GM19468 (cell line): ENCODE results near the gene MRPS18B.
"Not testable (repeated sequence)": the region's sequence is repeated elsewhere in the genome, so short reads cannot be mapped to it uniquely, and the experiment has no call there.

Experiments used
- ATAC-seq: cut with Tn5 transposase; IDR thresholded peaks from one replicate; pipeline ENCODE4 v1.9.1; 2021; ENCODE audit warnings: mild to moderate bottlenecking, moderate library complexity, moderate number of reproducible peaks; ENCODE audit not compliant: unreplicated experiment; ENCODE audit errors: extremely low read depth

MRPS18B gene

GRCh38 chr6:30617565-30618269, at the start of gene MRPS18B:
MRPS18B (plus strand) TSS chr6:30617840; CDS start chr6:30617866, 26 bp downstream.
- ATAC-seq: peak; percentile 36

GRCh38 chr6:30568245-30568644, 49.4 kb upstream of the MRPS18B start:
- no peak for ATAC-seq

GRCh38 chr6:30570263-30570662, 47.4 kb upstream of the MRPS18B start:
- no peak for ATAC-seq

GRCh38 chr6:30570740-30571074, 46.9 kb upstream of the MRPS18B start:
- no peak for ATAC-seq

GRCh38 chr6:30571075-30571761, 46.4 kb upstream of the MRPS18B start, which contains the start of gene ABCF1:
ABCF1 (plus strand) TSS chr6:30571442; CDS start chr6:30571488, 46 bp downstream.
- ATAC-seq: peak; percentile 95

- no peak for ATAC-seq
These were observed 45.9 kb upstream of the MRPS18B start for GRCh38 chr6:30571762-30572082.

- ATAC-seq: no peak
These were observed 45.5 kb upstream of the MRPS18B start for GRCh38 chr6:30572148-30572547.

GRCh38 chr6:30573113-30573512, 44.5 kb upstream of the MRPS18B start:
- no peak for ATAC-seq

GRCh38 chr6:30578051-30578450, 39.6 kb upstream of the MRPS18B start:
- no peak for ATAC-seq

- no peak for ATAC-seq
These were observed 33.7 kb upstream of the MRPS18B start for GRCh38 chr6:30583921-30584320.

GRCh38 chr6:30589754-30590358, 27.8 kb upstream of the MRPS18B start:
- no peak for ATAC-seq

GRCh38 chr6:30590509-30590908, 27.1 kb upstream of the MRPS18B start:
- ATAC-seq: no peak

- no peak for ATAC-seq
These were observed 26.6 kb upstream of the MRPS18B start for GRCh38 chr6:30591008-30591407.

- ATAC-seq: no peak
These were observed 25.4 kb upstream of the MRPS18B start for GRCh38 chr6:30592287-30592686.

- ATAC-seq: not testable (repeated sequence)
These were observed 20.1 kb upstream of the MRPS18B start for GRCh38 chr6:30597315-30598144.

GRCh38 chr6:30598912-30599624, 18.6 kb upstream of the MRPS18B start:
- ATAC-seq: no peak

GRCh38 chr6:30599625-30600324, 17.9 kb upstream of the MRPS18B start:
- no peak for ATAC-seq

GRCh38 chr6:30600451-30600961, 17.1 kb upstream of the MRPS18B start:
- no peak for ATAC-seq

- no peak for ATAC-seq
These were observed 16.2 kb upstream of the MRPS18B start for GRCh38 chr6:30601436-30601814.
